Uterus (tissue), 4 donors: ENCODE results near the gene IGF1R. TPM values are rescaled to one million over a fixed set of nuclear protein-coding genes. Genes with fewer than 3 reads are reported as not detected.

Experiments
- DNase-seq, 2 donors: peaks; one replicate each; pipeline ENCODE4 v3.0.0-alpha.2; 2019 to 2020
- H3K27ac ChIP-seq, 2 donors: fragments of 200-600 bp; sonication (generic); 1 replicate in 1 of 2; 2 replicates in 1 of 2; pipeline ENCODE4 v1.5.1; 2016 to 2018
- H3K27me3 ChIP-seq, 2 donors: fragments of 200-600 bp; sonication (generic); one replicate each; pipeline ENCODE4 v1.5.1; 2018 to 2019; ENCODE audit warnings: control low read depth in 1 of 2
- H3K36me3 ChIP-seq, 2 donors: fragments of 200-600 bp; sonication (generic); one replicate each; pipeline ENCODE4 v1.5.1; 2019; ENCODE audit warnings: control low read depth in 1 of 2
- H3K4me1 ChIP-seq, 2 donors: fragments of 200-600 bp; sonication (generic); one replicate each; pipeline ENCODE4 v1.5.1; 2018 to 2019; ENCODE audit warnings: control low read depth in 1 of 2
- H3K4me3 ChIP-seq, 2 donors: fragments of 200-600 bp; sonication (generic); 1 replicate in 1 of 2; 2 replicates in 1 of 2; pipeline ENCODE4 v1.5.1; 2018 to 2019; ENCODE audit warnings: mild to moderate bottlenecking in 1 of 2
- H3K9me3 ChIP-seq, 2 donors: fragments of 200-600 bp; sonication (generic); one replicate each; pipeline ENCODE4 v1.5.1; 2019; ENCODE audit warnings: control low read depth in 1 of 2
- POLR2A ChIP-seq, 2 donors: fragments of 450-650 bp; IDR thresholded peaks; one replicate each; pipeline ENCODE4 v1.6.1; 2016; ENCODE audit warnings: antibody characterized with exemption in 2 of 2, mild to moderate bottlenecking in 1 of 2, moderate library complexity in 1 of 2
- intact Hi-C: fragments of 100-400 bp; cut with DNase I; formaldehyde crosslinking; loops from one replicate; pipeline ENCODE4 v1.15.1; 2023; ENCODE audit warnings: low total_unique reads
- total RNA-seq, 4 donors: library from RNA; depleted of rRNA in 3 of 4; stranded (reverse); fragments of >200 nt in 3 of 4; gene quantifications; one replicate each; pipeline versions ENCODE4 v1.1.0 to v1.2.4, GENCODE V29; 2014 to 2023
- TF ChIP-seq, protein P1 (sequence below), 4 experiments: fragments of 200-600 bp in 2 of 4; fragments of 450-650 bp in 2 of 4; sonication (generic) in 2 of 4; IDR thresholded peaks; one replicate each; pipeline ENCODE4 v1.5.1; 2016 to 2019; ENCODE audit warnings: antibody characterized with exemption in 4 of 4, mild to moderate bottlenecking in 2 of 4, moderate library complexity in 1 of 4
- donor health status: DM: yes; HTN: yes; CAD: no.

Gene IGF1R
- total RNA-seq, 4 donors from 2014 or later = 30.0 to 95.2 (median 57.5) TPM

DNA sequence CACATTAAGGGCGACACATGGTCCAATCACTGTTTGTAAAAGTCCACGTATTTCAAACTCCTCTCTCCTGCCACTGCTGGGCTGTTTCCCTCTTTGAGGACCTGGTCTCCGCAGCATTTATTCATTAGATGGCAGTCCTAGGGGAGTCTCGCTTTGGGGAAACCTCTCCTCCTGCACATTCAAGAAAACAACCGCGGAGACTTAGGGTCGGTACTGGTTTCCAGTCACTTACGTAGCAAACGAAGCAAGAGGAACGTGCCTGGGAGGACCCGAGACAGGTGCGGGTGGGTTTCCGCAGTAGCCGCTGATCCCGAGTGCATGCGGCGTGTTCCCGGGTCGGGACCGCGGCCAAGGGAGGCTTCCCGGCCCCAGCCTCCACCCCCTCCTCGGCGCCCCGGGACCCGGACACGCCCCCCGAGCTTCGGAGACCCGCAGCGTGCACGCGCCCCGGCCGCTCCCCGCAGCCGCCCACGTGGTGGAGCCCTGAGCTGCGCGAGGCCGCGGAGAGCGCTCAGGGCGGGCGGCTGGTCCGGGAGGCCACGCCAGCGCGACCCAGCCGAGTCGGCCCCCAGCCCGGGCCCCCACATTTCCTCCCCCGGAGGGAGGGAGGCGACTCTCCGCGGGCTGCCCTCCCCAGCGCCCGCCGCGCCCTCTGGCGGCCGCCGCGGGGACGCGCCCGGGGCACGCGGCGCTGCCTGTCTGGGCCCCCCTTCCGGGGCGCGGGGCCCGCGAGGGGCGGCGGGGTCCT, 1.1 kb upstream of the IGF1R start:
- peak; percentile 74 to 79 for DNase-seq
- Histone ChIP-seq H3K27me3 (peaks cover 0 to 5% of the 10 kb centered on the region in 2 donors), H3K27ac (peak overlapping the region; percentile 97 to 100), H3K9me3 (no peaks in the 10 kb centered on the region), H3K36me3 (no peaks in the 10 kb centered on the region), H3K4me1 (no peaks in the 10 kb centered on the region), H3K4me3 (peak overlapping the region; percentile 53 to 90)
- intact Hi-C loops = no loop called here
- TF ChIP-seq, protein P1, sequence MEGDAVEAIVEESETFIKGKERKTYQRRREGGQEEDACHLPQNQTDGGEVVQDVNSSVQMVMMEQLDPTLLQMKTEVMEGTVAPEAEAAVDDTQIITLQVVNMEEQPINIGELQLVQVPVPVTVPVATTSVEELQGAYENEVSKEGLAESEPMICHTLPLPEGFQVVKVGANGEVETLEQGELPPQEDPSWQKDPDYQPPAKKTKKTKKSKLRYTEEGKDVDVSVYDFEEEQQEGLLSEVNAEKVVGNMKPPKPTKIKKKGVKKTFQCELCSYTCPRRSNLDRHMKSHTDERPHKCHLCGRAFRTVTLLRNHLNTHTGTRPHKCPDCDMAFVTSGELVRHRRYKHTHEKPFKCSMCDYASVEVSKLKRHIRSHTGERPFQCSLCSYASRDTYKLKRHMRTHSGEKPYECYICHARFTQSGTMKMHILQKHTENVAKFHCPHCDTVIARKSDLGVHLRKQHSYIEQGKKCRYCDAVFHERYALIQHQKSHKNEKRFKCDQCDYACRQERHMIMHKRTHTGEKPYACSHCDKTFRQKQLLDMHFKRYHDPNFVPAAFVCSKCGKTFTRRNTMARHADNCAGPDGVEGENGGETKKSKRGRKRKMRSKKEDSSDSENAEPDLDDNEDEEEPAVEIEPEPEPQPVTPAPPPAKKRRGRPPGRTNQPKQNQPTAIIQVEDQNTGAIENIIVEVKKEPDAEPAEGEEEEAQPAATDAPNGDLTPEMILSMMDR (IDR thresholded peaks at IDR 0.05) = peak in 3 of 4 experiments; percentile 81 to 90 (median 83)
- TF ChIP-seq POLR2A (IDR thresholded peaks at IDR 0.05) = peak in 1 of 2 donors; percentile 36

DNA sequence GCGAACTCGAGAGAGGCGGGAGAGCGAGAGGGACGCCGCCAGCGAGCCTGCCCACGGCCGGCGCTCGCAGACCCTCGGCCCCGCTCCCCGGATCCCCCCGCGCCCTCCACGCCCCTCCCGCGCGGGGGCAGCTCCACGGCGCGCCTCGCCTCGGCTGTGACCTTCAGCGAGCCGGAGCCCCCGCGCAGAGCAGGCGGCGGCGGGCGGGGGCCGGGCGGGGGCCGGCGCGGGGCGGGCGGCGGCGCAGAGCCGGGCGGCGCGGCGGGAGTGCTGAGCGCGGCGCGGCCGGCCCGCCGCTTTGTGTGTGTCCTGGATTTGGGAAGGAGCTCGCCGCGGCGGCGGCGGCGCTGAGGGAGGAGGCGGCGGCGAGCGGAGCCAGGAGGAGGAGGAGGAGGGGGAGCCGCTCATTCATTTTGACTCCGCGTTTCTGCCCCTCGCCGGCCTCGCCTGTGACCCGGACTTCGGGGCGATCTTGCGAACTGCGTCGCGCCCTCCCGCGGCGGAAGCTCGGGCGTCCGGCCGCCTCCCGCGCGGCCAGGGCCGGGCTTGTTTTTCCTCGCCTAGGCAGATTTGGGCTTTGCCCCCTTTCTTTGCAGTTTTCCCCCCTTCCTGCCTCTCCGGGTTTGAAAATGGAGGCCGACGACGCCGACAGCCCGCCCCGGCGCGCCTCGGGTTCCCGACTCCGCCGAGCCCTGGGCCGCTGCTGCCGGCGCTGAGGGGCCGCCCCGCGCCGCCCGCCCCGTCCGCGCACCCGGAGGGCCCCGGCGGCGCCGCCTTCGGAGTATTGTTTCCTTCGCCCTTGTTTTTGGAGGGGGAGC, 524 bp downstream of the IGF1R start:
- no peaks in the 10 kb centered on the region for H3K36me3 ChIP-seq
- intact Hi-C loops = no loop called here
- peak in 1 of 2 donors; percentile 11 for TF ChIP-seq POLR2A (IDR thresholded peaks at IDR 0.05)
- TF ChIP-seq, protein P1 (IDR thresholded peaks at IDR 0.05) = peak in 2 of 4 experiments; percentile 16
- no peaks in the 10 kb centered on the region for H3K9me3 ChIP-seq
- H3K4me3 ChIP-seq = peak overlapping the region; percentile 75 to 90
- peak; percentile 49 to 58 for DNase-seq
- peaks cover 0 to 5% of the 10 kb centered on the region in 2 donors for H3K27me3 ChIP-seq
- H3K27ac ChIP-seq = peak overlapping the region; percentile 97 to 100
- H3K4me1 ChIP-seq = peaks cover 0 to 4% of the 10 kb centered on the region in 2 donors

DNA sequence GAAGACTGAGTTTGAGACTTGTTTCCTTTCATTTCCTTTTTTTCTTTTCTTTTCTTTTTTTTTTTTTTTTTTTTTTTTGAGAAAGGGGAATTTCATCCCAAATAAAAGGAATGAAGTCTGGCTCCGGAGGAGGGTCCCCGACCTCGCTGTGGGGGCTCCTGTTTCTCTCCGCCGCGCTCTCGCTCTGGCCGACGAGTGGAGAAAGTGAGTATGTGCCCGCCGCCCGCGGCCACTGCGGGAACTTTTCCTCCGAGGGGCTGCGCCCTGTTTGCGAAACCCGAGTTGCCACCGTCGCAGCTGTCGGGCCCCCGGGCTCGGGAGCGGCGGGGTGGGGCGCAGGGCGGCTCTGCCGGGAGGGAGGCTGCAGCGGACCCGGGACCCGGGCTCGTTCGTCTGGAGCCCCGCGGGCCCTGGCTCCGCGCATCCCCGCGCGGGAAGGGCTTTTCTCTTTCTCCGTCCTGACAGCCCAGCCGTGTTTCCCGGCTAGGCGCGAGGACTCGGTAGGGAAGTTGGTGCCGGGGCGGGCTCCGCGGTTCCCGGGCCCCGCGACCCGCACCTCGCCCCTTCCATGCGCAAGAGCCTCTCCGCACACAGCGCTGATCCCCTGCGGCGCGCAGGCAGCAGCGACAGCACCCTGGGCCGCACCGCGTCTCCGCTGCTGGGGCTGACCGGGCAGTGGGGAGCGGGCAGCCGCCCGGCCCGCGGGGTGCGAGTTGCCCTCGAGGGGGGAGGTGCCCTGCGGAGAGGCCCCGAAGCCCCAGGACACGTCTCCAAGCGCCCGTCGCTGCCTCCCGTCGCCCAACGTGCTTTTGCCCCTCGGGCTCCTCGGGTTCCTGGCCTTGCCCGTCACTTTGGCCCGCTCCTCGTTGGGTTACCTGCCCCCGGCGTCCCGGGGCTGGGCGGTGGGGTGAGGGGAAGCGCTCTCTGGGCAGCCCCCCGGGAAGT, 1.4 kb downstream of the IGF1R start:
- Histone ChIP-seq H3K9me3 (no peaks in the 10 kb centered on the region), H3K27me3 (peaks cover 0 to 5% of the 10 kb centered on the region in 2 donors), H3K4me1 (peaks cover 0 to 4% of the 10 kb centered on the region in 2 donors), H3K4me3 (peak overlapping the region; percentile 75 to 90), H3K36me3 (no peaks in the 10 kb centered on the region), H3K27ac (peak overlapping the region; percentile 97 to 100)
- TF ChIP-seq POLR2A (IDR thresholded peaks at IDR 0.05) = no peak
- TF ChIP-seq, protein P1 (IDR thresholded peaks at IDR 0.05) = peak in 2 of 4 experiments; percentile 22 to 36
- peak; percentile 31 to 42 for DNase-seq
- intact Hi-C loops = no loop called here

DNA sequence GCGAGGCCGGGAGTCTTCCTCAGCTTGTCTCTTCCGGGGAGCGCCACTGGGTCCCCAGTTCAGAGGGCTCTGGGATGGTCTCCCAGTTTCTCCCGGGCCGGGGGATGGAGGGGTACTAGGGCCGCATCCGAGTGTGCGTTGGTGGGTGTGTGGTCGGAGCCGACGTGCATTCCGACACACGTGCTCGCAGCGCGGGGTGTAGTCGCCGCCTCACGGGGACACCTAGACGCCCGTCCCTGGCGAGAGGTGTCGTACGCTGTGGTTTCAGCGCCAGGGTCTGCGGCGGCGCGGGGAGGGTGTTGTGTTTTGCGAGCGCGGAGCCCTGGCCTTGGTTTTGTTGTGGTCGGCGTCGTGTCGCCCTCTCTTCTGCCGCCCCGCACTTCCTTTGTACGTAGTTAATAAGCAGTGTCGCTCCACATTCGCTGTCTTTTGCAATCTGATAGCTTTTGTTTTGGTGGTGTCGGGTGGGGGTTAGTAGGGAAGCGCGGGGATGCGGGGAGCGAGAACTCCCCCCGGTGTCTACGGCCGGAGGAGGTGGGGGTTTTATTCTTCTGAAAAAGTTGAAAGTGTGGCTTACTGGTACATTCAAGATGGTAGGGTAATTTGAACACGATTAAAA, 2.2 kb downstream of the IGF1R start:
- DNase-seq = peak; percentile 41
- intact Hi-C loops = no loop called here
- peak overlapping the region; percentile 97 to 100 for H3K27ac ChIP-seq
- TF ChIP-seq, protein P1 (IDR thresholded peaks at IDR 0.05) = no peak
- peak; percentile 21 to 30 for TF ChIP-seq POLR2A (IDR thresholded peaks at IDR 0.05)
- H3K4me3 ChIP-seq = peak overlapping the region; percentile 75 to 90
- no peaks in the 10 kb centered on the region for H3K9me3 ChIP-seq
- H3K27me3 ChIP-seq = peaks cover 0 to 5% of the 10 kb centered on the region in 2 donors
- peaks cover 0 to 4% of the 10 kb centered on the region in 2 donors for H3K4me1 ChIP-seq
- H3K36me3 ChIP-seq = no peaks in the 10 kb centered on the region
